Measurements from ENCODE around the gene C17orf58. TPM values are rescaled to one million over a fixed set of nuclear protein-coding genes. Genes with fewer than 3 reads are reported as not detected.
A peak's percentile ranks its signal among the peaks of the same experiment; 100 is the strongest.

Gene C17orf58
- polyA plus RNA-seq, 2 of the 4 experiments (the other 2 are of a cell fraction): 11.2 to 20.0 TPM

- no peak overlapping the region for H3K27ac ChIP-seq
- TF ChIP-seq CBX2 (IDR thresholded peaks at IDR 0.05; ENCODE audit: borderline replicate concordance, low read depth) (no peak), RARB (CRISPR knock-in tag; IDR thresholded peaks at IDR 0.05) (no peak), FOXS1 (CRISPR knock-in tag; IDR thresholded peaks at IDR 0.05) (no peak), BCL3 (IDR thresholded peaks at IDR 0.05) (no peak), PHF8 (IDR thresholded peaks at IDR 0.05; ENCODE audit: borderline replicate concordance, low read depth) (no peak), REST (IDR thresholded peaks at IDR 0.05) (no peak)
- FAIRE-seq: no peak
- ChIA-PET CTCF (interaction anchor here (1.0 to 2.7 kb wide), 2 partner anchors 11 to 15 kb away, joined by 4 to 9 read pairs; no protein-coding TSS in a partner anchor), POLR2A (no interaction called here)
- no peak overlapping the region for H3K4me2 ChIP-seq
- 92% methylated on average over 3 of the region's 3 CpGs for WGBS (ENCODE audit: missing lambda C conversion rate)
- H3K4me1 ChIP-seq: no peaks in the 10 kb centered on the region
- no peak overlapping the region for H3K4me3 ChIP-seq
- no peak for DNase-seq (ENCODE audit: low read depth in 1 of 2, low spot score in 1 of 2)
- H3K9me3 ChIP-seq: no peaks in the 10 kb centered on the region
- ATAC-seq: no peak
Observed at GRCh38 chr17:68004201-68004600, 7.9 kb upstream of the C17orf58 start.

DNA sequence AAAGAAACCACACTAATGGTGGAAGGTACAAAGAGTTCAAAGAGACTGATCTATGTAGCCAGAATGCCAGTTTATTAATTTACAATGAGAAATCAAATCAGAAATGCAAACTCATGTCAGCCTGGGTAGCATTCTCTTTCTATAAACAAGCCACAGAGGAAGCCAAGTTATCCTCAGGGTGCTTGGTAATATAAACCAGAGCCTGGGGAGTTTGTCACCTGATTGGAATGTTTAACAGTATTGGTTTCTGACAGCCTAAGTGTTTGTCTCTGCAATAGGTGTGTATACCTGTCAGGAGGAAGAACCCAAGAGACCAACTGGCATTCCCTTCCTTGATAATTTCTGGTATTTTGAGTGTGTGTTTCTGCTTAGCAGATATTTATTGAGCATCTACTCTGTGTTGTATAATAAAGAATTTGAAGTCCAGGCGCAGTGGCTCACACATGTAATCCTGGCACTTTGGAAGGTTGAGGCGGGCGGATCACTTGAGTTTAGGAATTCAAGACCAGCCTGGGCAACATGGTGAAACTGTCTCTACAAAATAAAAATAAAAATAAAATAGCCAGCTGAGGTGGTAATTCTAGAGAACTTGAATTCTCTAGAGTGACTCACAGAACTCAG lies 3.1 kb upstream of the C17orf58 start:
- POLR2A ChIA-PET: no interaction called here

More for the DNA sequence above, 3.1 kb upstream of the C17orf58 start:
- Histone ChIP-seq H3K4me1 (peaks cover 20% of the 10 kb centered on the region), H3K4me2 (no peak overlapping the region), H3K9me3 (no peaks in the 10 kb centered on the region), H3K4me3 (no peak overlapping the region), H3K27ac (no peak overlapping the region)
- DNase-seq (ENCODE audit: low read depth in 1 of 2, low spot score in 1 of 2): no peak
- FAIRE-seq: no peak
- TF ChIP-seq POLR2A (IDR thresholded peaks at IDR 0.05; ENCODE audit: low read length) (no peak), HOXB5 (CRISPR knock-in tag; IDR thresholded peaks at IDR 0.05) (no peak), CTCF (IDR thresholded peaks at IDR 0.05) (no peak), RAD21 (conservative IDR thresholded peaks at IDR 0.05 in 1 of 2, IDR thresholded peaks at IDR 0.05 in 1 of 2) (no peak), ZC3H11A (IDR thresholded peaks at IDR 0.05) (no peak), CHD2 (IDR thresholded peaks at IDR 0.05; ENCODE audit: low read length, partially characterized antibody) (no peak), RARB (CRISPR knock-in tag; IDR thresholded peaks at IDR 0.05) (no peak), RFX5 (IDR thresholded peaks at IDR 0.05) (no peak), BCL3 (IDR thresholded peaks at IDR 0.05) (no peak), CBX2 (IDR thresholded peaks at IDR 0.05; ENCODE audit: borderline replicate concordance, low read depth) (no peak), PHF8 (IDR thresholded peaks at IDR 0.05; ENCODE audit: borderline replicate concordance, low read depth) (no peak), FOXS1 (CRISPR knock-in tag; IDR thresholded peaks at IDR 0.05) (no peak), CEBPB (IDR thresholded peaks at IDR 0.05) (no peak), FOSL2 (IDR thresholded peaks at IDR 0.05) (no peak), FOSL2 (CRISPR knock-in tag; IDR thresholded peaks at IDR 0.05) (no peak), FOSB (CRISPR knock-in tag; IDR thresholded peaks at IDR 0.05) (no peak), E2F6 (IDR thresholded peaks at IDR 0.05; ENCODE audit: borderline replicate concordance, low read depth) (no peak), NFE2L2 (conservative IDR thresholded peaks at IDR 0.05; ENCODE audit: low read length) (no peak), MYC (IDR thresholded peaks at IDR 0.05; ENCODE audit: borderline replicate concordance, low read length) (no peak), SREBF2 (IDR thresholded peaks at IDR 0.05) (no peak)
- TF ChIP-seq, protein P1, sequence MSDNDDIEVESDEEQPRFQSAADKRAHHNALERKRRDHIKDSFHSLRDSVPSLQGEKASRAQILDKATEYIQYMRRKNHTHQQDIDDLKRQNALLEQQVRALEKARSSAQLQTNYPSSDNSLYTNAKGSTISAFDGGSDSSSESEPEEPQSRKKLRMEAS (IDR thresholded peaks at IDR 0.05): no peak
- CTCF ChIA-PET: interaction anchor here (0.6 to 0.9 kb wide), 4 partner anchors 12 to 438 kb away, joined by 3 read pairs; no protein-coding TSS in a partner anchor
- peak in 1 of 2 experiments; percentile 6; a peak in 1 of 6 replicates for ATAC-seq
- WGBS (ENCODE audit: missing lambda C conversion rate): 97% methylated on average over 3 of the region's 3 CpGs
